ENCODE measurements around the gene FBN1.

FBN1 gene

DNA sequence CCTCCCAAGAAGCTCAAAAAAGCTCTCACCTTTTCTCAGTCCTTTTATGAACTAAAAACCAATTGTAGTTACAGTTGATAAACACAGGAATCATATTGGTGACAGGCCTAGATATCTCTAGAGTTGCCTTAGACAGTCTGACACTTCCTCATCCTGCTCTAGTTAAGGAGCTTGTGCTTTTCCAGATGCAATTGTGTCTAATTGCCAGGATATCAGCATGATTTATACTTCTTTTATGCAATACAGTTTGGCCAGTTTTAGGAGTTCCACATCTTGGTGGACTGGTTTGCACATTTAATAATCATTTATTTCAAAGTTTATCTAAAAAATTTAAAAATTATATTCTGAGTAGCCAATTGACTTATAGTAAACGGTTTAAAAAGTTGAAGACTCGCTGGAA, 218.6 kb downstream of the FBN1 start:
- DNase-seq (ENCODE audit: low read depth in 3 of 3) = no peak

DNA sequence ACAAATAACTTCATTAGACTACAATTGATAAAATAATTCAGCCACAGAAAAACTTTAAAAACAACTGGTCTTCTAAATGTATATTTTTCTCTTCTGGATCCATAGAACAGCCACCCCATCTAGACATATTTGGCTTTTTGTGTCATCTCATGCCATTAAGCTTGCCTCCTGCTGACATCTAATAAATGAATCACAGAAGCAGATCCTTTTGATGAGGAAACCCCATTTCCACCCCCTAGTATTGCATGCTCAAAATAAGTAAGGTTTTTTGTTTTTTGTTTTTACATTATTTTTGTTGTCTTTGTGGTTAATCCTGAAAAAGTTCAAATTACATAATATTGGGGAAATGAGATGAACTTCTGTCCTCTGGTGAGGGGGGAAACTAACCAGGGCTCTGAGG, 219.5 kb downstream of the FBN1 start:
- no peak for DNase-seq (ENCODE audit: low read depth in 3 of 3)

DNA sequence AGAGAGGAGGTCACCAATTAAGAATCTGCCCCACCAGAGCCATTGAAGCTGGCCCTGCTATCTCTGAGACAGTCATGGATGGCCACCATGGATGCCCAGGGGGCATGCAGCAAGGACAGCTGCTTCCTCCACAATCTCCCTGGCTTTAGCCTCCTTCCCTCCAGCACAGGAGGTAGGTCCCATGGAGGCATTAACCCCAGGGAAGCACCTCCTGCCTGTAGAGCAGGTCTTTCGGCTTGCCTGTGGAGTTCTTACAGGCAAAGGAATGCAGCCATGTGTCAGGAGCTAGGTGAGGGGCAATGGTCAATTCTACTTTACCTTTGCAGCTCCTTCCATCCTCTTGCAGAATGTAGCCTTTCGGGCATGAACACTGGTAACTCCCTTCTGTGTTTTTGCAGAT, 220.5 kb downstream of the FBN1 start:
- no peak for DNase-seq (ENCODE audit: low read depth in 3 of 3)

DNA sequence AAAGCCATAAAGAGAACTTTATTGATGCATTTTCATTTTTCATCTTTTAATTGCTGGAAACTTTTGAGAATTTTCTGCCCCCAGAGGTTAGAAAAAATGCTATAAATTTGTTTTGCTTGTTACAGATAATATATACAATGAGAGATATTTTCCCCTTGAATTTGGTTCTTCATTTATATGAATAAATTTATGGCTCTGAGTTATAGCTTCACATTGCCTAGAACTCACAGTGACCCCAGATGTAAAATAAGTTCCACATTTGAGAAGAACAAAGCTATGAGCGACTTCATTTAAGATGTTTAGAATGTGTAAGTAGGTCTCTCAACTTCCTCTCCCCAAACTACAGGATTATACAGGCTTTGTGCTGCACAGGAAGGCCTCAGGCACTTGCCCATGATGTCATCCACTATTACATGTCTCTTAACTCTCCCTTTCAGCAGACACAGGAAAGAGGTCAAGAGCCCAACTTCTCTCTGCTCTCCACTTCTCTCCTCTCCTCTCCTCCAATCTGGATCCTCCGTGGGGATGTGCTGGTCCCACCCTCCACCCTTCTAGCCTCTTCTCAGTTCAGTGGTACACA, 221.5 kb downstream of the FBN1 start:
- no peak for DNase-seq (ENCODE audit: low read depth in 3 of 3)

DNA sequence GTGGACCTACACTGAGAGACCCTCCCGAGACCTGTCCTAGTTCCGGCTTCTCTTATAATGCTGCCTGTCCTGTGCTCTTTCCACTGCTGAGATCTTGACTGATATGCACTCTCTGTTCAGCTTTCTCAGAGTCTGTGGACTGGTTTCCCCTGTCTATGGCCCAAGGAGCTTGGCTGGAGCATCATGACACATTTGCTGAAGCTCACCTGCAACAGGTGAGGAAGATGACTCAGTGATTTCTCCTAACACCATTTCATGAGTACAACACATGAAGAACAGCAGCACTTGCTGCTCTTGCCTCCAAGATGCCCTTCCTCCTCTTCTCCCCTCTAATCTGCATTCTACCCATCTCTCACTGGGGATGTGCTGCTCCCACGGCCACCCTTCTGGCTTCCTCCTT, 222.2 kb downstream of the FBN1 start:
- DNase-seq (ENCODE audit: low read depth in 3 of 3) = no peak

DNA sequence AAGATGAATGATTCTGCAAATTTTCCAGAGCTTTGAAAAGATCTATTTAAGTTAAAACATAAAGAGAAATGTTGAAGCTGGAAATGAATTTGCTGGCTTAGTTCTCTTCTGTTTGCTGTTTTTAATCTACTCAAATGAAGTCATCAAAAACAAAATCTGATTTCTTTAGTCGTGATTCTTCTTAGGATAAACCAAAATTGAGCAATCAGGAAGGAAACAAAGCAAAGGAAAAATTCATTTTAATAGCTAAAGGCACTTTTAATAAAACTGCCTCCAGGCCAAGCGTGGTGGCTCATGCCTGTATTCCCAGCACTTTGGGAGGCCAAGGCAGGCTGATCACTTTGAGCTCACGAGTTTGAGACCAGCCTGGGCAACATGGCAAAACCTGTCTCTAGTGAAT, 223.1 kb downstream of the FBN1 start:
- no peak for DNase-seq (ENCODE audit: low read depth in 3 of 3)

DNA sequence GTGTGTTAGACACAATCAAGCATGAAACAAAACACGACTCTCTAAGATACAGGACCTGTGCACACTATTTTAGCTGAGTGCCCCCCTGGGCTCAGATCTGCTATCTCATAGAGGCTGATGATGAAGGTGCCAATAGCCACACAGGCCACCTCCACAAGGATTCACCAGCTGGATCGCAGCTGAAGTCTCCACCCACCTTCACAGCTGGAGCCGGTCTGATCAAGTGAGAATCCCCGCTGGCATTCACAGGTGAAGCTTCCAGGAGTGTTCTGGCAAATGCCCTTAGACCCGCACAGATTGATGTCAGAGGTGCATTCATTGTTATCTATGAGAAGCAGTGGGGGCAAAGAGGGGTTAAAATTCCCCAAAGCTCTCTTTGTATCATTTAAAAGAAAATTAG, 224.1 kb downstream of the FBN1 start:
- DNase-seq (ENCODE audit: low read depth in 3 of 3) = no peak

DNA sequence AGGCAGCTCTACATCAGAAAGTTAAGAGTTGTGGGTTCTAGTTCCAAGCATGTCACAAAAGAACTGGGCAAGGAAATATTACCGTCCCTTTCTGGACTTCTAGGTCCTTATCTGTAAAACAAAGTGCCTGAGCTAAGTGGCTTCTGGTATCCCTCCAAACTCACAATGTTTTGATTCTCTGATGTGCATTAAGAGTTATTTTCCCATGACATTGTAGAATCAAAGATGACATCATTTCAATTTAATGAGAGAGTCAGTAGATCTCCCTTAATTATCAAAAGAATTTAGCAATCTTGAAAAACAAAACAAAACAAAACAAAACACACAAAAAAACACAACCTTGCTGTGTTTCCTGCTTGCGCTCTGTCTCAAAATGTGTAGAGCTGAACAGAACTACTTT, 225.6 kb downstream of the FBN1 start:
- DNase-seq (ENCODE audit: low read depth in 3 of 3) = no peak

DNA sequence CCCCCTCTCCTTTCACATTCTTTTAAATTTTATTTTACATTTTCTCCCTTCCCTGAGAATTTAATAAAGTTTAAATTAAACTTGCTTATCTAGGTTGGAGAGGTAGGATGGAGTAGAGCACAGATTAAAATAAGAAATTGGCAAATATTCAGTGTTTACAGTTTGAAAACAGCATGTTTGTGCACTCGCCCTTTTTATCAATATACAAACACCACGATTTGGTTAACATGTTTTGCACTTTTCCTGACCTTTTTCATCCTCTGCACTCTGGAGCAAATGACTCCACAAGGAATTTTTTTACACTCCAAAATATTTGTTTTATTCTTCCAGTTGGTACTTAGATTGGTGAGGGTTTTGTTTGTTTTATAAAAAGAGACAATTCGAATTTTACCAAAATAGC, 227.2 kb downstream of the FBN1 start:
- DNase-seq (ENCODE audit: low read depth in 3 of 3) = no peak

DNA sequence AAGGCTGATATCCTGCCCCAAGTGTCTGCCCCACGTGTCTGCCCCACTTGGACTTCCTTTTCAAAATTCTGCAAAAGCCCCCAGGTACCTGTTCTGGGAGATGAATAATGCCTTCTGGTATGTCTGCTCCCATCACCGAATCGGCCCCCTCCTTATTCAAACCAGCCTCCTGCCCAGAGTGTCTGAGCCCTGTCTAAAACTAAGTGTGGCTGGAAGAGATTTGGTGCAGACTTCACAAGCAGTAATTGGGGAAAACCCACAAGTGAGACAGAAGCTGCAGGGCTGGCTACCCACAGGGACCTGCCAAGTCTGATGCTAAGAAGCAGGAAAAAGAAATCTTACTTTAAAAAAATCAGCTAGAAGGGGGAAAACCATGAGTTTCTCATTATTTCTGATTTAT, 229.2 kb downstream of the FBN1 start:
- DNase-seq (ENCODE audit: low read depth in 3 of 3) = no peak

DNA sequence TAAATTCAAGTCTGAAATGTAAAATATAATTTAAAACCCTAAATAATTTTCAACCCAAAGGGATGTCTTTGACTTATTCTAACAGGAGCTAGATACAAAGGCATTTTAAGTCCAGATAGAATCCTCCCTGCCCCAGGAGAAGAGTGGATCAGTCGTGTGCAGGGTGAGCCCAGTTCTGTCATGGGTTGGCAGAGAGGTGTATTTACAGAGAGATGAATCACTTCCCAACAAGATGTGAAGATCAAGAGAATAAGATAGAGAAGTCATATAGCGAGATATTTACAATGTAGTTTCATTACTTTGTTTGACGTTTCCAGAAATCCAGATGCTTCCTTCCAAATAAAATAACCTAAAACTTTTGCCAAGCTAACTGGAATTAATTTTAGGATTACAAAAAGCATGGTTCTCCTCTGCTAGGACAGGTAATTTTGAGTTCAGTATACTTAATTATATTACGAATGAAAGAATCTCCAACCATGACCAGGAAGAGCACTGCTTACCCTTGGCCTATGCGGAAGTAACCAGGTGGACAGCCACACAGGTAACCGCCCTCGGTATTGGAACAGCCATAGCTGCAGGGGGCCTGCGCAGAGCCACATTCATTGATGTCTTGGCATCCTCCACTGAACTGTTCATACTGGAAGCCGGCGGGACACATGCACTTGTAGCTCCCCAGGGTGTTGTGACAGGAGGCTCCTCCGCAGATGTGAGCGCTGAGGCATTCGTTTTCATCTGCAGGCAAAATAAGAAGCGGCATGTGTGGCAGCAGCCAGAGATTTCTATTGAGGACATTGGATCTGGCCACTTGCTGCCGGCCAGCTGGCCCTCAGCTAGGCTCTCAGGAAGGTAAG, 230.2 kb downstream of the FBN1 start:
- DNase-seq (ENCODE audit: low read depth in 3 of 3) = no peak

DNA sequence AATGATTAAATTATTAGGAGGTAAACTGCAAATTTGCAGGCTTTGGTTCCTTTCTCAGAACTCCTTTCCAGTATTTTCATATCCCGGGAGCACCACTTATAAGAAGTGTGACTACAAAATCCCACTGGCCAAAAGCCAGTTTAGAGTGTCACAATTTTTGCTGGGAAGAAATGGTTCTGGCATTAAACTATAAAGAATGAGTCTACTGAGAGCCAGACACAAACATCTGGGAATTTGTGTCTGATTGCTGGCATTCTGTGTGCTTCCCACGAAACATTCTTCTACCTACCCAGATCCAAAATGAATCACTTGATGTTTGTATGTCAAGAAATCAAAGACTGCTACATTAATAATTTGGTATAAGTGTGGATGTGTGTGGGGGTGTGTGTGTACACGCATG, 231.5 kb downstream of the FBN1 start:
- no peak for DNase-seq (ENCODE audit: low read depth in 3 of 3)

DNA sequence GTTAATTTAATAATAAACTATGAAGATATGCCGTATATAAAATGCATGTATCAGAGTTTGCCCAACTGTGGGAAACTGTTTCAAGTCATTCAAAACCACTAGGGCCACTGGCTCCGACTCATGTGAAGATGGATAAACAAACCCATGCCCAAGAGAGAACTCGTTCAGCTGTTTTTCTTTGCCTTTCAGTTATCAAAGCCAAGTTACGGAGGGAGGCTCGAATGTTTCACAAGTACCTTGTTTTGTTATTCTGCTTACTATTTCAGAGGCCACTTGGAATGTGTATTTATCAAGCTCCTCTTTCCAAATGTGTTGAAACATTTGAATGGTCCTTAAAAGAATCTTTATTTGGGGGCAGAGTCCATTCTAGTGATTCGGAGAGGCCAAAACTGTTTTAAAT, 232.2 kb downstream of the FBN1 start:
- DNase-seq (ENCODE audit: low read depth in 3 of 3) = no peak

DNA sequence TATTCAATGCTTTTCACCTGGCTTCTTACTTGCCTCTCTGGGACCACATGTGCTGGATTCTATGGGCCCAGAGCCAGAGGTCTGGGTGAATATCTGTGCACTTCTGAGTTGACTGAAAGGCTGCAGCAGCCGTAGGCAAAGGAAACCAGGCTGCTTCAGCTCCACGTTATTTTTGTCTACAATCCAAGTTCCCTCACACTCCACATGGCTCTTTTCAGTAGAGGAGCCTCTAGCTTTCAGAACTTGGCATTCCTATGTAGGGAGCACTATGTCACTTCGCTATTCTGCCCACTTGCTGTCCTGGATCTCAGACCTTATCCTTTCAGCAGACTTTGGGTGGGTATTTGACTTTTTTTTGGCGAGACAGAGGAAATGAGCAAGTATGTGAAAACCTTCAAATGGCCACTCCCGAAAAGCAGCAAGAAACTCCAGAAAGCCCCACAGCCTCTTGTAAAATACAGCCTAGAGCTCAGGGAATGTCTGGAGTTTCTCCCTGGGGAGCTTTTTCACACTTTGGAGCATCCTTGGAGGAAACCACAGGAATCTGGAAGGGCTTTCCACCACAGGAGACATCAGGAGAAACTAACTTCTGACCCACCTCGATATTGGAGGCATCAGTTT, 233.4 kb downstream of the FBN1 start:
- DNase-seq (ENCODE audit: low read depth in 3 of 3) = no peak

DNA sequence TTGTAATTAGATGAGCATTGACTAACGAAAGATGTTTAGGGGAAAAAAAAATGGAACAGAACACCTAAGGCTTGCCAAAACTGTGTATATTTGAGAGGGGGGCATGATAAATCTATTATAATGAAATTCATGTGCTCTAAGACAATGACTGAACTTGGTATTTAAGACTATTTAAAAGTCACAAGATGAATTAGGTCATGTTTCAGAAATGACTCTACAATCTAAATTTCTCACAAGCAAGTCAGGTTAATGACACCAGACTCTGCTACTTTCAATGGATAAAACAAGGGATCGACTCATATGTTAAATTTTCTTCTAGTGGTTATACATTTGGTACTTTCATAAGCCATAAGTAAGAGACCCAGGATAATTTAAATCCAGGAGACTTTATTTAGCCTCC, 235.9 kb downstream of the FBN1 start:
- no peak for DNase-seq (ENCODE audit: low read depth in 3 of 3)

DNA sequence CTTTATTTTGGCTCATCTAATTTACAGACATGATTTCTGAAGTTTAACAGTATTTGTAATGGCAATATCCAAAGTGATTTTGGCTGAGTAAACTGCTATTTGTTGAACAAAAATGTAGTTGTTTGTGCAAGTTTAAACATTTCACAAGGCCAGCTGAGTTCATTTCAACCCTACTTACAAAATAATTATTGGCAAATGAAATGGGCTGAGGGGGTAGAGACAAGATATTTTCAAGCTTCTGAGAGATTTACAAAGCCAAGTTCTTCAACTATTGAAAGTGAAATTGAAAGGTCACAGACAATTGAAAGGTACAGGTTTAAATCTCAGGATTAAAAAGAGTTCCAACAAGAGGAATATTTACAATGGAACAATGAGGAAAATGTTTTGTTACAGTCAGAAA, 237.2 kb downstream of the FBN1 start:
- DNase-seq (ENCODE audit: low read depth in 3 of 3) = no peak

DNA sequence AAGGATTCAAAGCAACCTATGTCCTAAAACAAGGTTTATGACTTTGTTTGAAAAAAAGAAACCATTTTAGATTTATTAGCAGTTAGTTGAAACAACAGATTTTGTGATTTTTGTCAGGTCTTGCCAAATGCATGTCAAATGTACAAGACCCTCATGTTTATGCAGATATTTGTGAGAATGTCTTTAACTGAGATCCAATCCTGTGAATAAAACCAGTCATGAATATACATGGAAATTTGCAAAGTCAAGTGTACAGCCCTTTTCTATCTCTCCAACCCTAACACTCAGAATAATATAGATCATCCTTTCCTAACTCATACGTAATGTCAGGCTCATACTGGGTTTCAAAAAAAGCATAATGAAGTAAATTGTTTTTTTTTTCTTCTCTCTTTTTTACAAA, 237.9 kb downstream of the FBN1 start:
- no peak for DNase-seq (ENCODE audit: low read depth in 3 of 3)

DNA sequence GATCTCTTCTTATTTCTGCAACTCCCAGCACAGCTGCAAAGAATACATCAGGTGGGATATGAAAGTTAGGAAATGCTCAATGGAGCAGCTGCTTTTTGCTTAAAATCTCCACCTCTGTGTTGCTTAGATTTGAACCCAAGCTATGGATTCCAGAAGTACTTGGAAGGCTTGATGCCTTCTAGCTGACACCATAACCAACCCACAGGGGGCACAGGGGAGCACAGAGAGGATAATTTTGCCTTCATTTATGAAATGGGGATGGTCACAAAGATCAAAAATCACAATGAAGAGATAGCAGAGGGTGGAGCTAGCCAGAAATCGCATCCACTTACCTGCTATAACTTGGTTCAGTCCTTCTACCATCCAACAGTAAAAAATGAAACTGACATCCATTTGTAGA, 238.6 kb downstream of the FBN1 start:
- DNase-seq (ENCODE audit: low read depth in 3 of 3) = no peak

DNA sequence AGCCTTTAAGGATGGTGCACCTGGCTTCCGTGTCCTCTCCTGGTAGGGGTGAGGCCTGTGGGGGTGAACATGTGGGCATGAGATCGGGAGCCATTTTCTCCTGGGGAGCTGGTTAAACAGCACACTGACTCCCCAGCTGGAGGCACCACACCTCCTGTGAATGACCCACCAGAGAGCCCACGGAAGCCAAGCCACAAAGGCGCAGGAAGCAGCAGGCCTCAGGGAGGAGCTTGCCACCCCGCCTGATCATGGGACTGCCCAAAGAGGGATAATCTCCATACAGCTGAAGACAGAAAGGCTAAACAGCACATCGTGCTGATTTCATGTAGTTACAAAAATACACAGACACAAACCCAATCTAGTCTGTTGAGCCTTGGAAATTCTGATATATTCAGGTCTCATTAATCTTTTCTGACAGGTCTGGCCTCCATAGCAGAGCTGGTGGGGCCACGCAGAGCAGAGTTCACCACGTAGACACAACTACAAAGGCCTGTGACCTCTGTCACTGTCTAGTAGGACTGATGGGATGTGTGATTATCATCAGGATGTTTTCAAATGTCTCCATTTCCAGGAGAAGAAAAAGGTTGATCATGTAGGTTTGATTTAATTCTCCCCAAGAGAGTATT, 239.1 kb downstream of the FBN1 start:
- no peak for DNase-seq (ENCODE audit: low read depth in 3 of 3)

DNA sequence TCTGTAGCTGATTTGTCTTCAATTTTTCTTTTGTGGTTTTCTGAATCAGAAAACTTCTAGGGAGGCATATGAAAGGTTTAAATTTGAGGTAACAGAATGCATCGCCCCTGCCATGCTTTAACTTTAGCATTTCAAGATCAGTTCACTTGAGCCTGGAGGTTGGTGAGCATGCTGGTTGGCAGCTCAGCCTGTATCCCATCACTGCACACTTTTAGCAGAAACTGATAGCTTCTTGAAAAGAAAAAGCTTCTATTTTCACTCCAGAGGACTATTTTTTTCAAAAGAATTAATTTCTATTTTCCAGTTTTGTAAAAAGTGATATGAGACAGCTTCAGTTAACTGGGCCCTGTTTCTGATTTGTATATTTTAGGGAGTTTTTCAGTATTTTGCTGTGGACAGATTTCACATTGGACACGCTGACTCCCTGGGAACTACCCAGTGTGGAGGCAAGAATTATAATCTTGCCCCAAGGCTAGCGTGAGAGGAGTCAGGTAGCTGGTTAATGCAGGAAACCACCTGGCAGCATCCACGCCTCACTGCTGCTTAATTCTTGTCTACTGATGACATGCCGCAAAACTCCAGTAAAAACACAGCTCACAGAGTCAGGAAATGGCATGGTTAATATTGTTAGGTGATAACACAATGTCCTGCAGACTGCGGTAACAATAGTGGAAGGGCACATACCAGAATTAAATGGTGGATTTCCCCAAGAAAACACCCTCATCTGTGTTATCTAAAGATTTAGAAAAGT, 242.9 kb downstream of the FBN1 start:
- no peak for DNase-seq (ENCODE audit: low read depth in 3 of 3)

DNA sequence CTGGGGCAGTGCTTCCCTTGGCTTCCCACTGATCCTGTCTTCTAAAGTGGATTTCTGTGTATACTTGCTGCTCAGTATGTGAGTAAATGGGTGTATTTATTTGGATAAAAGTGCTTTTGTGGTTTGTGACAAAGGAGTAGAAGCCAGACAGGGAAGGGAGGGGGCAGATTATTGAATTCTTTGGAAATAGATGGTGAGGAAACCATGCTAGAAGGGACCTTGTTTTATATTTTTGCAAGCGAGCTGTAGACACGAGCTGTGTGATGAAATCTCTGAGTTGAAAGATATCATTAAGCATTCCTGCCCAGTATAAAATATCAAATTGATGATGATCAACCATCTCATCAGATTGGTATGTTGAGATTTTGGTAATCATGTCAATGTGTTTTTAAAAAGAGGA, 245.4 kb downstream of the FBN1 start:
- DNase-seq (ENCODE audit: low read depth in 3 of 3) = no peak

DNA sequence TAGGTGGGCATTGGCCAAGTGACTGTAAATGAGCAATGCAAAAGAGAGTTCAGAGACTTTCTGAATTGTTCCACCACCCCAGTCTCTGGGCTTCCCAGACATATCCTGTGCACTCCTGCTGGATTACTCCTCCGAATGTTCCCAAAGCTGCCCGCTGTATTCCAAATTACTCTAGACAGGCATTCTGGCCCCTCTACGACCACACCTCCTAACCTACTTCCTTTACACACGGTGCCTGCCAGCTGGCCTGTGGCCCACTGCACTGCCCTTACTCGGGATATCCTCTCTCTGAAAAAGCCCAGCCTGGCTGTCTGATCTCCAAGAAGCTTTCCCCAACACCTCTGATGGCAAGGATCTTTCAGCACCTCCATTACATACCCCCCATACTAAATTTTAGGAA, 247.7 kb downstream of the FBN1 start:
- DNase-seq (ENCODE audit: low read depth in 3 of 3) = no peak
